Keratinocyte (primary cell): Measurements from ENCODE around the gene ATXN7L2. TPM values are rescaled to one million over a fixed set of nuclear protein-coding genes. Genes with fewer than 3 reads are reported as not detected.

Experiments used
- DNase-seq: peaks from one replicate; pipeline ENCODE4 v3.0.0-alpha.2; 2011; ENCODE audit warnings: low read depth, missing footprints, low spot score
- FAIRE-seq: peaks from 2 replicates; lab custom pipeline; 2011; peaks lifted over from hg19 to GRCh38; lab: Jason Lieb, UNC
- H2AFZ ChIP-seq: 2 replicates; pipeline ENCODE4 v1.6.0; 2012; ENCODE audit warnings: low read length, control low read depth, inconsistent platforms; ENCODE audit not compliant: control insufficient read depth
- H3K27ac ChIP-seq: 2 replicates; pipeline ENCODE4 v1.5.1; 2011; ENCODE audit warnings: low read length; ENCODE audit not compliant: control insufficient read depth, insufficient read depth
- H3K27me3 ChIP-seq: 3 replicates; pipeline ENCODE4 v1.6.0; 2011; ENCODE audit warnings: low read length; ENCODE audit not compliant: control insufficient read depth, insufficient read depth; ENCODE audit errors: extremely low read depth
- H3K36me3 ChIP-seq, 2 experiments: 2 replicates in 1 of 2; 3 replicates in 1 of 2; pipeline ENCODE4 v1.5.1; 2011; ENCODE audit warnings: low read length in 2 of 2, mild to moderate bottlenecking in 1 of 2; ENCODE audit not compliant: control insufficient read depth in 2 of 2, insufficient read depth in 2 of 2; ENCODE audit errors: extremely low read depth in 1 of 2
- H3K4me1 ChIP-seq: 3 replicates; pipeline ENCODE4 v1.5.1; 2011; ENCODE audit warnings: low read length; ENCODE audit not compliant: control insufficient read depth, insufficient read depth; ENCODE audit errors: extremely low read depth
- H3K4me2 ChIP-seq: 3 replicates; pipeline ENCODE4 v1.6.0; 2011; ENCODE audit warnings: low read depth, low read length; ENCODE audit not compliant: control insufficient read depth, insufficient read depth; ENCODE audit errors: extremely low read depth
- H3K4me3 ChIP-seq, 3 experiments: fragments of 200-600 bp in 1 of 3; sonication (generic) in 1 of 3; 2 replicates in 2 of 3; 3 replicates in 1 of 3; pipeline ENCODE4 v1.5.1; 2011 to 2016; ENCODE audit warnings: low read length in 3 of 3, mild to moderate bottlenecking in 3 of 3, control low read depth in 2 of 3, inconsistent platforms in 1 of 3, low read depth in 1 of 3, mixed read lengths in 1 of 3, mixed run types in 1 of 3, moderate library complexity in 1 of 3; ENCODE audit not compliant: control insufficient read depth in 2 of 3, insufficient read depth in 2 of 3; ENCODE audit errors: extremely low read depth in 1 of 3
- H3K79me2 ChIP-seq: 2 replicates; pipeline ENCODE4 v1.6.0; 2012; ENCODE audit warnings: low read length; ENCODE audit not compliant: control insufficient read depth, insufficient read depth
- H3K9ac ChIP-seq: 3 replicates; pipeline ENCODE4 v1.6.0; 2011; ENCODE audit warnings: low read length; ENCODE audit not compliant: control insufficient read depth, insufficient read depth; ENCODE audit errors: extremely low read depth
- H3K9me1 ChIP-seq: 3 replicates; pipeline ENCODE4 v1.6.0; 2011; ENCODE audit warnings: low read length; ENCODE audit not compliant: control insufficient read depth, insufficient read depth; ENCODE audit errors: extremely low read depth
- H3K9me3 ChIP-seq: 2 replicates; pipeline ENCODE4 v1.5.1; 2012; ENCODE audit warnings: low read depth, low read length; ENCODE audit not compliant: control insufficient read depth
- H4K20me1 ChIP-seq: 3 replicates; pipeline ENCODE4 v1.6.0; 2011; ENCODE audit warnings: low read length; ENCODE audit not compliant: control insufficient read depth, insufficient read depth; ENCODE audit errors: extremely low read depth
- EZH2 ChIP-seq: IDR thresholded peaks from one replicate; pipeline ENCODE4 v1.6.1; 2012; ENCODE audit warnings: inconsistent platforms, mild to moderate bottlenecking, low read length, moderate library complexity
- dilution Hi-C: fragments of 300-500 bp; cut with MboI; formaldehyde crosslinking; loops from one replicate; pipeline ENCODE4 v1.7.0; 2020; ENCODE audit warnings: low sequenced_read_pairs; ENCODE audit not compliant: extremely low pct_ligation_motif_present
- polyA plus RNA-seq, 5 experiments: library from polyadenylated mRNA; depleted of rRNA in 3 of 5; stranded (reverse) in 3 of 5; stranded (forward) in 1 of 5; unstranded in 1 of 5; fragments of >200 nt; gene quantifications; 1 replicate in 1 of 5; 2 replicates in 3 of 5; 3 replicates in 1 of 5; pipeline versions ENCODE4 v1.2.1 to v1.2.3, GENCODE V29; 2011 to 2012; ENCODE audit warnings: missing spikeins in 2 of 5, low read depth in 1 of 5, low replicate concordance in 1 of 5
- TF ChIP-seq, protein P1 (sequence below), 3 experiments: IDR thresholded peaks in 1 of 3; conservative IDR thresholded peaks in 1 of 3; optimal IDR thresholded peaks in 1 of 3; 2 replicates in 2 of 3; 3 replicates in 1 of 3; pipeline versions ENCODE3 to v1.5.1; 2011; ENCODE audit warnings: low read length in 3 of 3, mild to moderate bottlenecking in 3 of 3, moderate library complexity in 2 of 3, control low read depth in 1 of 3, inconsistent platforms in 1 of 3; ENCODE audit not compliant: insufficient read depth in 2 of 3; ENCODE audit errors: extremely low read depth in 1 of 3

The ATXN7L2 gene
- polyA plus RNA-seq, 1 donor (not counting 4 experiments of a cell fraction or from before 2014, with no cell fraction given): 1.2 TPM

DNA sequence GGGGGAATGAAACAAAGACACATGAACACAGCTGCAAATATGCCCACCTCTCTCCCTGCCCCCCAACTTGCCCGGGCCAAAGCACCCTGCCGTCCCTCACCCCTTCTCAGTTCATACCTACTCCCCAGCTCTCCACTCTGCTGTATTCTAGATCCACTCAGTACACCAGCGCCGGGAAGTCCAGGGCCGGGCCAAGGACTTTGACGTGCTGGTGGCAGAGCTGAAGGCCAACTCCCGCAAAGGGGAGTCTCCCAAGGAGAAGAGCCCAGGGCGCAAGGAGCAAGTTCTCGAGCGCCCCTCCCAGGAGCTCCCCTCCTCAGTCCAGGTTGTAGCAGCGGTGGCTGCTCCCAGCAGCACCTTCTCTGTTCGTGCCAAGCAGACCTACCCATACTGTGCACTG, 5.0 kb downstream of the ATXN7L2 start:
- H3K9ac ChIP-seq: no peak overlapping the region
- H4K20me1 ChIP-seq: no peaks in the 10 kb centered on the region
- no peaks in the 10 kb centered on the region for H3K27me3 ChIP-seq
- no peak for DNase-seq
- TF ChIP-seq, protein P1, sequence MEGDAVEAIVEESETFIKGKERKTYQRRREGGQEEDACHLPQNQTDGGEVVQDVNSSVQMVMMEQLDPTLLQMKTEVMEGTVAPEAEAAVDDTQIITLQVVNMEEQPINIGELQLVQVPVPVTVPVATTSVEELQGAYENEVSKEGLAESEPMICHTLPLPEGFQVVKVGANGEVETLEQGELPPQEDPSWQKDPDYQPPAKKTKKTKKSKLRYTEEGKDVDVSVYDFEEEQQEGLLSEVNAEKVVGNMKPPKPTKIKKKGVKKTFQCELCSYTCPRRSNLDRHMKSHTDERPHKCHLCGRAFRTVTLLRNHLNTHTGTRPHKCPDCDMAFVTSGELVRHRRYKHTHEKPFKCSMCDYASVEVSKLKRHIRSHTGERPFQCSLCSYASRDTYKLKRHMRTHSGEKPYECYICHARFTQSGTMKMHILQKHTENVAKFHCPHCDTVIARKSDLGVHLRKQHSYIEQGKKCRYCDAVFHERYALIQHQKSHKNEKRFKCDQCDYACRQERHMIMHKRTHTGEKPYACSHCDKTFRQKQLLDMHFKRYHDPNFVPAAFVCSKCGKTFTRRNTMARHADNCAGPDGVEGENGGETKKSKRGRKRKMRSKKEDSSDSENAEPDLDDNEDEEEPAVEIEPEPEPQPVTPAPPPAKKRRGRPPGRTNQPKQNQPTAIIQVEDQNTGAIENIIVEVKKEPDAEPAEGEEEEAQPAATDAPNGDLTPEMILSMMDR (optimal IDR thresholded peaks at IDR 0.05 in 1 of 3, IDR thresholded peaks at IDR 0.05 in 1 of 3, conservative IDR thresholded peaks at IDR 0.05 in 1 of 3; ENCODE audit: extremely low read depth in 1 of 3, insufficient read depth in 2 of 3, low read length in 3 of 3): no peak
- TF ChIP-seq EZH2: no peak
- no peaks in the 10 kb centered on the region for H3K9me3 ChIP-seq
- H3K36me3 ChIP-seq: peaks cover 8 to 13% of the 10 kb centered on the region in 2 experiments
- peaks cover 13% of the 10 kb centered on the region for H3K4me1 ChIP-seq
- no peak overlapping the region for H3K27ac ChIP-seq
- dilution Hi-C loops: no loop called here
- H2AFZ ChIP-seq: no peak overlapping the region
- peaks cover 5% of the 10 kb centered on the region for H3K79me2 ChIP-seq
- peaks cover 4% of the 10 kb centered on the region for H3K9me1 ChIP-seq
- no peak for FAIRE-seq
- H3K4me2 ChIP-seq: no peak overlapping the region
- no peak overlapping the region for H3K4me3 ChIP-seq

DNA sequence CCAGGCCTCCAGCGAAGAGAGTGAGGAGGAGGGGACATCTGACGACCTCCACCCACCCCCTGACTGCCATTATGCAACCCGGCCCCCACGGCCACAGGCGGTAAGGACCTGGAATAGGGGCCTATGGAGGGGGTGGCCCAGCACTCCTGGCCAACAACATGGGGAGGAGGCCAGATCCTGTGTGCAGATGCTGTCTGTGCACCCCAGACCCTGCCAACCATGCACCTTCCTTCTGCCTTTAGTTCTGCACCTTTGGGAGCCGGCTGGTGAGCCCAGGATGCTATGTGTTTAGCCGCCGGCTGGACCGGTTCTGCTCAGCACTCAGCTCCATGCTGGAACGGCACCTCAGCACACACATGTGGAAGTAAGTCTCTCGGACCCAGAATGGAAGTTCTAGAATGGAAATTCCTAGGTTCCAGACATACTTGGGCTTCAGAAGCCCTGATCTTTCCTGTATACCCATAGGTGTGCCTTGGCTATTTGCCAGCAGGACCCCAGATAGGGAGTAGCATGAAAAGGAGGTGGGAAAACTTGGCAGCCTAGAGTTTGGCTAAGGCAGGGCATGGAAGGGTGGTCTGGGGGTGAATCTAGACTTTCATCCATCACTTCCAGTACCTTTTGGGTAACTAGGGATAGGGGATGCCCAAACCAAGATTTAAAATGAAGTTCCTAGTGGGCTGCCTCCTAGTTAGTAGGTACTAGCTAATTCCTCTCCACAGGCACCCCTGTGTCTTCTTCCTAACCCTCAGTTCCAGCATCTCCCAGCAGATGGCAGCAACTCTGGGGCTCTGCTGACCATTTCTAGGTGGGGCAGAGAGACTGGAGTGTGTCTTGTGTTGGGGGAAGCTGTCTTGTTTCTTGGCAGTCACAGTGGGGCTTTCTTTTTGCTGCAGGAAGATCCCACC, 6.6 kb downstream of the ATXN7L2 start:
- Histone ChIP-seq H2AFZ (no peak overlapping the region), H3K9me3 (no peaks in the 10 kb centered on the region), H3K79me2 (peaks cover under 1% of the 10 kb centered on the region), H3K4me1 (peaks cover 7% of the 10 kb centered on the region), H3K9ac (no peak overlapping the region), H3K4me3 (no peak overlapping the region), H3K9me1 (no peaks in the 10 kb centered on the region), H3K27me3 (no peaks in the 10 kb centered on the region), H3K36me3 (peaks cover 8 to 13% of the 10 kb centered on the region in 2 experiments), H3K4me2 (no peak overlapping the region), H3K27ac (no peak overlapping the region), H4K20me1 (no peaks in the 10 kb centered on the region)
- FAIRE-seq: peak; percentile 43
- dilution Hi-C loops: no loop called here
- no peak for DNase-seq
- TF ChIP-seq EZH2: no peak
- TF ChIP-seq, protein P1 (optimal IDR thresholded peaks at IDR 0.05 in 1 of 3, IDR thresholded peaks at IDR 0.05 in 1 of 3, conservative IDR thresholded peaks at IDR 0.05 in 1 of 3; ENCODE audit: extremely low read depth in 1 of 3, insufficient read depth in 2 of 3, low read length in 3 of 3): peak; percentile 81 to 90 (median 85)
